HG03175 (cell line): Measurements from ENCODE around the gene JCHAIN.
"Not testable (repeated sequence)": the region's sequence is repeated elsewhere in the genome, so short reads cannot be mapped to it uniquely, and the experiment has no call there.

ENCODE experiments used
- ATAC-seq: cut with Tn5 transposase; IDR thresholded peaks from one replicate; pipeline ENCODE4 v1.9.1; 2021; ENCODE audit warnings: mild to moderate bottlenecking, moderate library complexity; ENCODE audit not compliant: unreplicated experiment

Gene JCHAIN

DNA sequence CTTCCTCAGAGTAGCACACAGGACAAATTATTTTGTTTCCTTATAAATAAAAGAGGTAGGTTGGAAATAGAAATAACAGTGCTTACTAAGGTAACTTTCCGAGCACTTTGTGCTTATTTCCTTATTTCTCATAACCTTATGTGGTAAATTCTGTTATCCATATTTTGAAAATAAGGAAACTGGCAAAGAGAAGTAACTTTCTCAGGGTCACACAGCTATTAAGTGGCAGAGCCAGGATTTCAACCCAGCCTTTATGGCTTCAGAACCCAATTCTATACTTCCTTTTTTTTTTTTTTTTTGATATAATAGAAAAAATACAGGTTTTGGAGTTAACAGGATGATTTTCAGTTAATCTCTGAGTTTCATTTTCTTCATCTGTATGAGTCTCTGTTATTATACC is 25.4 kb upstream of the JCHAIN start:
- ATAC-seq: no peak

DNA sequence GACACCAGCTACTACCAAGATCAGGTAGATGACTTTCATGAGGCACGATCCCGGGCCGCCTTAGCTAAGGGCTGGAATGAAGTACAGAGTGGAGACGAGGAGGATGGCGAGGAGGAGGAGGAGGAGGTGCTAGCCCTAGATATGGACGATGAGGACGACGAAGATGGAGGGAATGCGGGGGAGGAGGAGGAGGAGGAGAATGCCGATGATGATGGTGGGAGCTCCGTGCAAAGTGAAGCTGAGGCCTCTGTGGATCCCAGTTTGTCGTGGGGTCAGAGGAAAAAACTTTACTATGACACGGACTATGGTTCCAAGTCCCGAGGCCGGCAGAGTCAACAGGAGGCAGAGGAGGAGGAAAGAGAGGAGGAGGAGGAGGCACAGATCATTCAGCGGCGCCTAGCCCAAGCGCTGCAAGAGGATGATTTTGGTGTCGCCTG is 22.5 kb upstream of the JCHAIN start:
- ATAC-seq: peak; percentile 2

DNA sequence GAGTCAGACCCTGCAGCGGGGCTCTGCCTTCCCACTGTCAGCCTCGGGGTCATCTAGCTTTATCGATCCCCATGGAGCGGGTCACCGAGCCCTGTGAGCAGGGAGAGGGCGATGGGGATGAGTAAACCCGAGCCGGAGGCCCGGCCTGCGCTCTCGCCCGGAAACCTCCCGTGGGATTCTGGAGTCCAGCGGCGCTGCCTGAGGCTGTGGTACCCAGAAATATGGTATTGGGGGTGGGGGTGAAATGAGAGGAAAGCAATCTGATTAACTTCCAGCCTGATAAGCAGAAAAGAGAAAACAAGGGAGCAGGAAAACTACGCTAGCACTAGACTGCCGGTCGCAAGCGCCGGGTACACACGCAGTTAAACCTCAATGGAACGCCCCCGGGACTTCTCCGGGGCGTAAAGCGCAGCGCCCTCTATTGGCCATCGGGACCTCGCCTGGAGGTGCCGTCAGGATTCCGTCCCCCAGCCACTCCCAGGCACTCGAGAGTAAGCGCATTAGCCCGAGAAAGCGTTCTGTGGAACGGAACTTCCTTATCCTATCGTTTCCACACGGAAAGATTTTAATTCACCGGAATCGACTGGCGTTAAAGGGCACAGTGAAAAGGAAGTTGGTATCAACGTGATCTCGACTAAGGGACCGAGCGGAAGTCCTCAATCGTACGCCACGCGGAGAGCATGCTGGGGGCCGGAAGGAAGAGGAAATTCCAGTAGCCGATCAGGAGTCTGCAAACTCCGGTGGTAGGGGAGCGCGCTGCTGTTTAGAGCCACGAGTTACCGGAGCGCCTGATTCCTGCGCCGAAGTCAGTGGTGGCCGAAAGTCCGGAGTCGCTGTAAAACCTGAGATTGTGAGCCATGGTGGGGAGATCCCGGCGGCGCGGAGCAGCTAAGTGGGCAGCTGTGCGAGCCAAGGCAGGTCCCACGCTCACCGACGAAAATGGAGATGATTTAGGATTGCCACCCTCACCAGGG is 21.8 kb upstream of the JCHAIN start, which contains the start of gene UTP3:
Gene UTP3, plus strand, starts transcription at position 712 of the 974 bp plus-strand sequence. Its CDS starts 146 bp downstream, at position 858.
- peak; percentile 96 for ATAC-seq

DNA sequence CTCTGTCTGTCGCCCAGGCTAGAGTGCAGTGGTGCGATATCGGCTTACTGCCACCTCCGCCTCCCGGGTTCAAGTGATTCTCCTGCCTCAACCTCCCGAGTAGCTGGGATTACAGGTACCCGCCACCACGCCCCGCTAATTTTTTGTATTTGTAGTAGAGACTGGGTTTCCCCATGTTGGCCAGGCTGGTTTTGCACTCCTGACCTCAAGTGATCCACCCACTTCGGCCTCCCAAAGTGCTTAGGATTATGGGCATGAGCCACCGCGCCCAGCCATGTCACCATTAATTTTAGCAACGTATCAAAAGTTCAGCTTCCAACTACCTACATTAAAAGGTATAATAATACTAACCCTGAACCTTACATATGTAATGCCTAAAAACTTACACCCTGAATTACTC is 21.1 kb upstream of the JCHAIN start:
- ATAC-seq: peak; percentile 1

DNA sequence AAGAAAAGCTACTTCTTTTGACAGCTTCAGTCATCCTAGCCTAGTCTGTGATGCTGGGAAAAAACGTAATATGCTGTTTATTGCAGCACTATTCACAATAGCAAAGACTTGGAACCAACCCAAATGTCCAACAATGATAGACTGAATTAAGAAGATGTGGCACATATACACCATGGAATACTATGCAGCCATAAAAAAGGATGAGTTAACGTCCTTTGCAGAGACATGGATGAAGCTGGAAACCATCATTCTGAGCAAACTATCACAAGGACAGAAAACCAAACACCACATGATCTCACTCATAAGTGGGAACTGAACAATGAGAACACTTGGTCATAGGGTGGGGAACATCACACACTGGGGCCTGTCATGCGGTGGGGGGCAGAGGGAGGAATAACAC is 15.8 kb upstream of the JCHAIN start:
- ATAC-seq: not testable (repeated sequence)

DNA sequence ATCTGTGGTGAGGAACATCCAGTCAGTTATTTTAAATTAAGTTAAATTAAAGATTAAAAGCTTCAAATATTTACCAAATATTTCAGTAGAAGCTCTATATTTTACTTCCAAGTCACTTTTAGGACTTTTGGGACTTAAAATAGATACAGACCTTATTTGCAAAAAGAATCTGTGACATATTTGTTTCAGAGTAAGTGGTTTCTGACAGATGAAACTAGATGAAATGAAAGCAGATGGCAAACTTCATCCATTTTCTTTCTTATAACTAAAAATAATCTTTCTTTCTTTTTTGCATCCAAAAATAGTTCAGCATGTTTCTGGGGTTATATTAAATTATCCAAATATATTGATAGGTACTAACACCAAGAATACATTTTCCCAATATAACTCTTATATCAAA is 15.4 kb upstream of the JCHAIN start:
- ATAC-seq: peak; percentile 51

DNA sequence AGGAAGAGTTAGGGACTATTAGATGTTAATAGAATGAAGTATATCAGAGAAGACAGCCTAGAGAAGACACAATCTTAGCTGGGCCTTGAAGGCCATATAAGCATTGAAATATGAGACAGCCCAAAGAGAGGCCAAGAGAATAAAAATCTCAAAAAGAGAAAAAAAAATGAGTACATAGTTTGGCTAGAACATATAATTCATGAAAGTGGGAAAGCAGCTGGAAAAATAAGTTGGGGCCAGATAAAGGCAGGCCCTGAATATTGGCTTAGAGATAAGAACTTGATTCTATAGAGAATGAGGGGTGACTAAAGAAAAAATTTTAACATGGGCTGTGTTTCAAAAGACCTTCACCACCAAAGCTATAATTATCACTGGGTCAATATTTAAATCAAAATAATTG is 14.6 kb upstream of the JCHAIN start:
- no peak for ATAC-seq

DNA sequence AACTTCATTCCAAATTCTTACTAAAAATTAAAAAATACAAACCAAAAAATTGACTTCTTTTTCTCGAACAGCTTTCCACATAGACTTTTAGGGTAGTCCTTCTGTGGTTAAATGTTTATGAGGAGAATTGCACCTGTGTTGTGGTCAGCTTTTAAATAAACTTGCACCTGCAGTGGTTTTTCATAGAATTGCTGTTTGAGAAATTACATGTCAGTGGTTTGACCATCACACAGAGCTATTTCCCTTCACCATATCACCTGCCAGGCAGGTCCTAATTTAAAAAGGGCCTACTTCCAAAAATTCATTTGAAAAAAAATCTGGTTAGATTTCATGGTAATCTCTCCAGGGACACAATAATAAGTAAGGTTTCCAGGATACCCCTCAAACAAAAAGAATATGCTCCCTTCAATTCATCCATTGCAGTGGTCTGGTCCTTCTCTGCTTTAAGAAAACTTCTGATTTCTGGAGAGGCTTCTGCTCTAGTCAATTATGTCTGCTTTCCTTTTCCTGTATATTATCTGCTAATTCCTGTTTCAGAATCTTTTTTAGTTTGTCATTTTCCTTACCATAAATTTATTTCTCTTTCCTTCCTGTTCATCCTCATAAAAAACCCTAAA is 12.2 kb upstream of the JCHAIN start:
- ATAC-seq: peak; percentile 84

DNA sequence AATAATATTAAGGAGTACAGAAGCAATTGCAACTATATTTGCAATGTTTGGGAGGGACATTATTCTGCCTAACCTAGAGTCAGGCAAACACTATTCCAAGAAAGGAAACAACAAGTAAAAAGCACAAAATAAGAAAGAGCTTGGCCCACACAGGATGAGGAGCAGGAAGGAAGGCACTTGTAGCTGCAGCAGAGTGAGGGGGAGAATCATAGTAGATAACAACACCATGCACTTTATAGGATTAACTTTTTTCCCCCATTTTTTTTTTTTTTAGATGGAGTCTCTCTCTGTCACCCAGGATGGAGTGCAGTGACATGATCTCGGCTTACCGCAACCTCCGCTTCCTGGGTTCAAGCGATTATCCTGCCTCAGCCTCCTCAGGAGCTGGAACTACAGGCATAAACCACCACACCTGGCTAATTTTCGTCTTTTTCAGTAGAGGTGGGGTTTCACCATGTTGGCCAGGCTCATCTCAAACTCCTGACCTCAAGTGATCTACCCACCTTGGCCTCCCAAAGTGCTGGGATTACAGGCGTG is 10.3 kb upstream of the JCHAIN start:
- ATAC-seq: no peak

DNA sequence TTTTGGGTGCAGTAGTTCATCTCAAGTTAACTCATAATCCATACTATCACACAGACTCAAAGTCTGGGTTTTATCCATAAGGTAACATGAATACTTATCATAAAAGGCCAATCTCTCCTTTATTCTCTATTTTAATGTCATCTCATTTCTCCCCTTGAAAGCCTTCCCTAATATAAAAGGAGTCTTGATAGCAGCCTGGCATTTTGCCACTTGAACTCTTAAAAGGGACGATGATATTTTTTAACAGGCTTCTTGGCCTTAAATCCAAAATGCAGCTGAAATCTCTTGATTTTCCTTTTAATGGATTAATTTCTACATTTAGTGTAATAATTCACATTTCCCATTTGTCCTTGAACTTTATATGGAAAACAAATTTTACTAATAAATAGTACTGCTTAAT is 8.4 kb upstream of the JCHAIN start:
- ATAC-seq: no peak

DNA sequence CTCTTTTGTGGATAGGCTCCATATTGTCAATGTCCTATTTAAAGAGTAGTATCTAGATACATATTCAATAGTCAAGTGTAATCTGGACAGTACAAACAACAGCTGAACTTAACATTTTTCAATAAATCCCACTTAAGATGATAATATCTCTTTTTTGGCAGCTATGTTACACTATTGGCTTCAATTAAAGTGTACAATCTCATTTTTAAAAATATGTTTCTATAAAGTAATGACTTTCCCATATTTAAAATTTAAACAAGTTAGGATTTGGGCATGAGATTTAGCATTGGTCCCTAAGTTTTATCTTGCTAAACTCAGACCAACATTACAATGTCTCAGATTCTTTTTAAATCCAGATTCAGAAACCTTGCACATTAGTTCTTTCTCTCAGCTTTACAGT is 7.9 kb upstream of the JCHAIN start:
- ATAC-seq: no peak

DNA sequence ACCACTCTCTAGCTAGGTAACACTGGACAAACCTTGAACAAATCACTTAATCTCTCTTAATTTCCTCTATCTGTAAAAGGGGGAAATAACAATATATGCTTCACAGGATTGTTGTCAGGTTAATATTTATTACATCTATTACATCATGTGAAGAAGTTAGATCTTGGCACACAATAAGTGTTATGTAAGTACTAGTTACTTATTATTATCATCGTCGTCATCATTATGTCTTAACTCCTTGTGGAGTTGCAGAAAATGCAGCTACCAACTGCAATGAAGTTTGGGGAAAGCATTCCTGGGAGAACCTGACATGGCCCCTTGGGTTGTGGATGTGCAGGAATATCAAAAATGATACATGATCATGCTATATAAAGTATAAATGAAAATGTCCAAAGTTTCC is 4.8 kb upstream of the JCHAIN start:
- ATAC-seq: no peak

DNA sequence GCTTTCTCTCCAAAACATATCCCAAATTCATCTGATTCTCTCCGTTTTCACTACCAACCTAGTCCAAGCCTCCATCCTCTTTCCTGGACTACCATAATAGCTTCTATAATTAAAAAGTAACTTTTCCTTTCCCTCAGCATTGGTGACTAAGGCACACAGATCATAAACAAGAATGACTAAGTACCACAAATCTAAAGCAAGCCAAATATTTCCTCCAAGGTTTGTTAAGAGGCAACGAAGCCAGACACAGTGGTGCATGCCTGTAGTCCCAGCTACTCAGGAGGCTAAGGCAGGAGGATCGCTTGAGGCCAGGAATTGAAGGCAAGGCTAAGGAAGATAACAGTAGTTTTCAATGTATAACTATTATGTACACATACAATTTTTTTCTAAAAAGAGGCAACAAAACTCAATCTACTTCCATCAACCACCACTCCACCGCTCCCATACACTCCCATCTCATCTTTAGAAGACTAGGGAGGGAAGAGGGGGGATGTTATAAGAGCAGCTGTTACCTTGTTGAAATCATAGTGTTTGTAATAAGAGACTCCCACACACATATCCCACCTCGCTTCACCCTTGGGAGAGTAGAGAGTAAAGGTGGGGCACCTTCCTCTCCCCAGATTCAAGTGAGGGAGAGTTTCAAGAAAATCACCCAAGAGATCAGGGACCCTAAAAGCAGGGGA is 4.2 kb upstream of the JCHAIN start:
- ATAC-seq: no peak

DNA sequence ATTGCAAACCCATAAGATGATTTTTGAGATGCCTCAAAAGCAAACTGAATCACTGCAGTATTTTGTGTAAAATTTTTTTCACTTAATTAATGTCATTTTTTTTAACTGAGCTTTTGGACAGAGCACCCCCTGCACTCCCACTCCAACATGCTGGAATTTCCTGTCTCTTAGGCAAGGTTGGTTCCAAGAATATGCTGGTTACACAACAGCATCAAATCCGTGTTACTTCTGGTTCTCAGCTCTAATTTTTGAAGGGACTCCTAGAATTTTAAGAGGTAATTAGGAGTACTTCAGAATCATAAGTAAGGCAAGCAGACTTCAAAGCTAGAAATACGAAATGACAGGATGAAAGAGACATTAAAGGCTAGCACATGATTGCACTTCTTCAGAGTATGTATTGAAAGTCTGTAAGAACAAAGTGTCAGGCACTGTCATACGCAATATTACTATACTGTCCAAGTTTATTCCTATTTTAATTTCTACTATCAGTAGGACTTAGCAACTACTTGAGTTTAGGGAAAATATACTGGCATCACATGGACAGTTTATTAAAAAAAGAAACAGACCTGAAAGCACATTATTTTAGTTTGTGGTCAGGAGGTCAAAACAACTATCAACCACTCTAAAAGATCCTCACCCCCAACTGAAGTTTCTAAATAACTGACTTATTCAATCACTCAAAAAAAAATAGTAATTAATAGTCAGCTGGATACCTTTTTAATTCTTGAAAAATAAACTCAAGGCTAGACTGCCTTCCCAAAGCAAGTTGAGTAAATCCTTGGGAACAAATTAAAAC is 1.6 kb upstream of the JCHAIN start:
- peak; percentile 66 for ATAC-seq

DNA sequence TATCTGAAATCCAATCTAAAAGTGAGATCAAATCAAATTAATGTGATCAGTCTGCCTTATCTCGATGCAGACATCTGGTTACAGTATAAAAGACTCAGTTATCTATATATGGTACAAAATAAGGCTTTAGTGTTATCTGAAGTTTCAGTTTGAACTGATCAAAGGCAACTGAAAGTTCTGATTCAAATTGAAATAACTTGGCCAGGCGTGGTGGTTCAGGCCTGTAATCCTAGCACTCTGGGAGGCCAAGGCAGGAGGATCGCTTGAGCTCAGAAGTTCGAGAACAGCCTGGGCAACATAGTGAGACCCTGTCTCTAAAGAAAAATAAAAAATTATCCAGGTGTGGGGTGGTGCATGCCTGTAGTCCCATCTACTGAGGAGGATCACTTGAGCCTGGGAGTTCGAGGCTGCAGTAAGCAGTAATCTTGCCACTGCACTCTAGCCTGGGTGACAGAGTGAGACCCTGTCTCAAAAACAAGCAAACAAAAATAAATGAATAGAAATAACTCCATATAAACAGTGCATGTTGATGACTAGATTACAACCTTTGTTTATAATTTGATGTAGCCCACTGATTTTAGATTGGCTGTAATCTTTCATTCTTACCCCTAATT is 4.9 kb downstream of the JCHAIN start:
- ATAC-seq: peak; percentile 71

DNA sequence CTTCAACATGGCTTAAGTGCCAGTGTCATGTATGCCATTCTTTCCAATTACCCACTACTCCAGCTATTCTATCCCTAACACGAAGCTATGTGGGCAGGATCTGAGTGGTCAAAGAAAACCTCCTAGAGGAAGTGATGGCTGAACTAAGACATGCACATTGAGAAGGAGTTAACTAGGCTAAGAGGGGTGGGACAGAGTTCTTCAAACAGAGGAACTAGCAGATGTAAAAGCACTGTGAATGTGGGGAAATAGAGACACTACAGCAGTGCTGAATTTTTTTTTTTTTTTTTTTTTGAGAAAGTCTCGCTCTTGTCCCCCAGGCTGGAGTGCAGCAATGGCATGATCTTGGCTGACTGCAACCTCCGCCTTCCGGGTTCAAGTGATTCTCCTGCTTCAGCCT is 6.2 kb downstream of the JCHAIN start:
- ATAC-seq: no peak

DNA sequence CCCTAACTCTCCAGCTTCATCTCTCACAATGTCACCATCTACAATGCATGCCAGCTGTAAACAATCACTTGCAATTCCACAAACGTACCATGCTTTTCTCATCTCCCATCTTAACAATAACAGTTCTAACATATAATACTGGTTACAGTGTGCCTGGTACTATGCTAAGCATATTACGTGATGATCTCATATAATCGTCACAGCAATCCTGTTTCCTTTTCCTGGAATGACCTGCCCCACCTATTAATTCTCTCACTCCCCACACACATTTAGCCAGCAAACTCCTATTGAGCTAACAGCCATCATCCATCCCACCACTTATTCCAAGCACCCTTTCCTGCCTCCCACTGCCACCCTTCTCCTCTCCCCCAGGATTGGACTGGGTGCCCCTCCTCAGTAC is 7.9 kb downstream of the JCHAIN start:
- ATAC-seq: no peak

DNA sequence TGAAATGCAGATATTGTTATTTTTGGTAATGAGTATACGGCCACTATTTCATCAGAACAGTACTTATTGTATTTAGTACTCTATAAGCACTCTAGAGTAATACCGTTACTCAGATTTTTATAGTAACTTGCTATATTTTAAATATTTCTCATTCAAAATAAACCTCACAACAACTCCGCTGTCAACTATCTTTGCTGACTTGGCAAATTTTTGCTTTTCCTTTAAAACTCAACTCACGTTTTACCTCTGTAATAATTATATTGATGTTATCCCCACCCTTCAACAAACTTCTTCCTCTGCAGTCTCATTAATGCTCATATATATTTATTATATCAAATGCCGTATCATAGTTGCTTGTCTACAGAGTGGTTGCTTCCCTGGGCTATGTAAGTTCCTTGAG is 9.0 kb downstream of the JCHAIN start:
- ATAC-seq: no peak

DNA sequence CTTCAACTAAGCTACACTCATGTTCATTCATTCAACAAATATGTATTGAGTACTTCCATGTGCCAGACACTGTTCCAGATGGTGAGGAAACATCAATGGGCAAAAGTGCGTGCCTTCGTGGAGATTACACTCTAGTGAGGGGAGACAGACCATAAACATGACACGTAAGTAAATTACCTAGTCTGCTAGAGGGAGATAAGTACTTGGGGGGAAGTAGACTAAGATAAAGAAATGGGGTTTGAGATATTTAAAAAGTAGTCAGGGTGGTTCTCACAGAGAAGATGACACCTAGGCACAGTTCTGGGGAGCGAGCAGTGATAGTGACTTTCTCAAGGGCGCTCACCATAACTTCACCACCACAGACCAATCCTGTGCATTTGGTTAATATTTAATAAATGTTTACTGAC is 11.7 kb downstream of the JCHAIN start:
- ATAC-seq: peak; percentile 31
